Measurements from ENCODE around the gene PAM16.
"Not testable (repeated sequence)": the region's sequence is repeated elsewhere in the genome, so short reads cannot be mapped to it uniquely, and the experiment has no call there.

The PAM16 gene

GRCh38 chr16:4350787-4351659 lies at the start of gene PAM16:
Gene PAM16, minus strand, starts transcription at chr16:4351321. Its CDS starts 87 bp downstream, at chr16:4351234.
- peak; percentile 21 for DNase-seq

- no peak for DNase-seq
Measured at GRCh38 chr16:4399001-4399730, 48.0 kb upstream of the PAM16 start.

GRCh38 chr16:4395055-4395726 lies 44.1 kb upstream of the PAM16 start:
- DNase-seq = no peak

GRCh38 chr16:4393850-4394249 lies 42.7 kb upstream of the PAM16 start:
- not testable (repeated sequence) for DNase-seq

GRCh38 chr16:4393240-4393600 lies 42.1 kb upstream of the PAM16 start:
- DNase-seq = no peak

GRCh38 chr16:4392382-4393239 lies 41.5 kb upstream of the PAM16 start:
- no peak for DNase-seq

- no peak for DNase-seq
Measured at GRCh38 chr16:4391631-4392381, 40.7 kb upstream of the PAM16 start.

- no peak for DNase-seq
Measured at GRCh38 chr16:4390266-4391260, 39.4 kb upstream of the PAM16 start.

- no peak for DNase-seq
Measured at GRCh38 chr16:4389051-4389955, 38.2 kb upstream of the PAM16 start.

- DNase-seq = no peak
Measured at GRCh38 chr16:4388271-4389021, 37.3 kb upstream of the PAM16 start.

GRCh38 chr16:4387781-4388180 lies 36.7 kb upstream of the PAM16 start:
- DNase-seq = no peak

GRCh38 chr16:4386951-4387565 lies 35.9 kb upstream of the PAM16 start:
- DNase-seq = no peak

GRCh38 chr16:4386451-4386805 lies 35.3 kb upstream of the PAM16 start:
- no peak for DNase-seq

GRCh38 chr16:4385789-4386450 lies 34.8 kb upstream of the PAM16 start:
- DNase-seq = no peak

GRCh38 chr16:4385066-4385788 lies 34.1 kb upstream of the PAM16 start:
- DNase-seq = no peak

- no peak for DNase-seq
Measured at GRCh38 chr16:4384509-4384942, 33.4 kb upstream of the PAM16 start.

Measured in NCI-H187 treated with DMSO at 0.1 percent for 48 hours (cell line).